AG04449 (cell line): ENCODE measurements around the gene ZFR2.

ENCODE experiments used
- CTCF ChIA-PET: fragments of 350-600 bp; formaldehyde crosslinking; extraction: SDS; loops from one replicate; lab custom pipeline; 2021; ENCODE audit warnings: antibody characterized with exemption; lab: Yijun Ruan, JAX
- POLR2A ChIA-PET: fragments of 400-600, 350-600 bp; formaldehyde crosslinking; extraction: SDS; loops from one replicate; lab custom pipeline; 2020; ENCODE audit warnings: antibody characterized with exemption, inconsistent platforms; lab: Yijun Ruan, JAX
- DNase-seq: peaks from one replicate; pipeline ENCODE4 v3.0.0-alpha.2; 2010; ENCODE audit warnings: low read depth, low spot score
- H3K4me3 ChIP-seq: 2 replicates; pipeline ENCODE4 v1.5.1; 2011; ENCODE audit warnings: low read depth, mild to moderate bottlenecking, control low read depth, low read length
- CTCF ChIP-seq: IDR thresholded peaks from one replicate; pipeline ENCODE4 v1.5.1; 2011; ENCODE audit warnings: mild to moderate bottlenecking, moderate library complexity, low read length, control low read depth, inconsistent platforms; ENCODE audit not compliant: insufficient read depth; ENCODE audit errors: missing control alignments

Gene ZFR2

DNA sequence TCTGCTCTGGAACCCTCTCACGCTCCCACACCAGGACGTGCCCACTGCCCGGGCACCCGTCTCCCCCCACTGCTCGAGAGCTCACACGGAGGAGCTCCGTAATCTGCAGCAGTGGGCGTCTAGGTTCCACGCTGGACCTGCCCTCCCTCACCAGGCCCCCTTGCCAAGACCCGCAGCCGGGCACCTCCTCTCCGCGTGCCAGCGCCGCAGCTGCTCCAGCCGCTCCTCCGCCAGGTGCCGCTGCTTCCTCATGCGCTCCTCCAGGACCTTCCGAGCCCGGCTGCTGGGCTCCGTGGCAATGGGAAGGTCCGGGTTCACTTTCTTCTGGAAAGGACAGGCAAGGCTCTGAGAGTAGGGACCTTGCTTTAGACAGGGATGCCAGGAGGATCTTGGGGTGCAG, 47.7 kb downstream of the ZFR2 start:
- H3K4me3 ChIP-seq, result no peak overlapping the region
- TF ChIP-seq CTCF, result no peak
- CTCF ChIA-PET, result interaction anchor here (1.1 to 2.2 kb wide), 7 partner anchors 10 to 50 kb away, joined by 3 to 25 read pairs (median 6); no protein-coding TSS in a partner anchor
- no peak for DNase-seq
- POLR2A ChIA-PET, result no interaction called here

GRCh38 chr19:3819989-3820388, 48.8 kb downstream of the ZFR2 start:
- H3K4me3 ChIP-seq, result no peak overlapping the region
- POLR2A ChIA-PET, result no interaction called here
- DNase-seq, result no peak
- no peak for TF ChIP-seq CTCF
- CTCF ChIA-PET, result no interaction called here

DNA sequence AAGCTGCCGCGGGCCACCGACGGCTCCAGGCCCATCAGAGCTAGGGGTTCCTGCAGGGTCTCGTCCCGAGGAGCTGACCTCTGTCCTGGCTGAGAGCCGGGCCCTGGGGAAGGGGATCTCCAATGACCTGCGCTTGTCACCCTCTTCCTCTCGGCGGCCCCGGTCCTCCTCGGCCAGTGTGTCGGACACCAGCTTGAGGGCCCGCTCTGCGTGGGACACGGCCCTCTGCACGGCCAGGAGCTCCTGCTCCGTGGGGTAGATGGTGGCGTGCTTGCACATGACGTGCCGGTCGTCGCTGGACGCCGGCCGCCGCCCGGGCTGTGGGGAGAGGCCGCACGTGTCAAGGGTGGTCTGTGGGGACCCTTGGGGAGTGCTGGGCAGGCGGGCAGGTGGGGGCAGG, 49.9 kb downstream of the ZFR2 start:
- TF ChIP-seq CTCF, result no peak
- no peak for DNase-seq
- POLR2A ChIA-PET, result no interaction called here
- no peak overlapping the region for H3K4me3 ChIP-seq
- CTCF ChIA-PET, result interaction anchor here (1.2 kb wide), 1 partner anchor 15 kb away, joined by 5 read pairs; no protein-coding TSS in a partner anchor

GRCh38 chr19:3818466-3818865, 50.4 kb downstream of the ZFR2 start:
- no peak for DNase-seq
- ChIA-PET CTCF (interaction anchor here (0.6 to 1.2 kb wide), 5 partner anchors 9 to 169 kb away, joined by 3 to 5 read pairs (median 3); no protein-coding TSS in a partner anchor), POLR2A (no interaction called here)
- no peak overlapping the region for H3K4me3 ChIP-seq
- no peak for TF ChIP-seq CTCF

GRCh38 chr19:3817761-3818160, 51.1 kb downstream of the ZFR2 start:
- POLR2A ChIA-PET, result no interaction called here

More at GRCh38 chr19:3817761-3818160, 51.1 kb downstream of the ZFR2 start:
- CTCF ChIA-PET, result interaction anchor here (0.6 to 1.0 kb wide), 4 partner anchors 8 to 170 kb away, joined by 3 read pairs; no protein-coding TSS in a partner anchor
- no peak for DNase-seq
- no peak overlapping the region for H3K4me3 ChIP-seq
- TF ChIP-seq CTCF, result no peak
